B cell (primary cell): ENCODE measurements around the gene HSF4. TPM values are rescaled to one million over a fixed set of nuclear protein-coding genes. Genes with fewer than 3 reads are reported as not detected.

Experiments
- ATAC-seq: fragments of 200-7000 bp; cut with Tn5 transposase; one replicate; pipeline ENCODE4 v1.10.0; 2021; ENCODE audit warnings: low read depth, mild to moderate bottlenecking, moderate number of reproducible peaks, moderate library complexity
- CTCF ChIA-PET: fragments of 350-600 bp; sonication (Branson Sonifier 250); formaldehyde crosslinking; loops from one replicate; lab custom pipeline; 2021; ENCODE audit warnings: antibody characterized with exemption, inconsistent platforms; lab: Charles Lee
- POLR2A ChIA-PET: fragments of 350-600 bp; sonication (Branson Sonifier 250); formaldehyde crosslinking; loops from one replicate; lab custom pipeline; 2021; ENCODE audit warnings: antibody characterized with exemption; lab: Charles Lee
- DNase-seq: peaks from one replicate; pipeline ENCODE4 v3.0.0; 2013
- H2AFZ ChIP-seq: 2 replicates; pipeline ENCODE4 v1.6.1; 2012; ENCODE audit warnings: mild to moderate bottlenecking, low read depth, low read length; ENCODE audit not compliant: insufficient read depth, poor library complexity, severe bottlenecking
- H3K27ac ChIP-seq, 2 donors: 1 replicate in 1 of 2; 2 replicates in 1 of 2; pipeline ENCODE4 v1.5.1; 2012 to 2013; ENCODE audit warnings: low read length in 2 of 2, mild to moderate bottlenecking in 2 of 2, moderate library complexity in 1 of 2
- H3K27me3 ChIP-seq, 4 experiments: fragments of 200-600 bp in 1 of 4; sonication (generic) in 1 of 4; replicated peaks in 1 of 4; 1 replicate in 2 of 4; 2 replicates in 2 of 4; pipeline versions ENCODE4 v1.6.1 to v1.7.0; 2013 to 2016; ENCODE audit warnings: low read length in 3 of 4, mild to moderate bottlenecking in 2 of 4, mixed read lengths in 1 of 4, moderate library complexity in 1 of 4; ENCODE audit not compliant: insufficient read depth in 4 of 4, control insufficient read depth in 3 of 4; ENCODE audit errors: control extremely low read depth in 1 of 4
- H3K36me3 ChIP-seq, 2 experiments: replicated peaks in 1 of 2; 1 replicate in 1 of 2; 2 replicates in 1 of 2; pipeline versions ENCODE4 v1.6.1 to v1.7.1; 2013; ENCODE audit warnings: low read length in 1 of 2; ENCODE audit not compliant: insufficient read depth in 2 of 2, control insufficient read depth in 1 of 2; ENCODE audit errors: control extremely low read depth in 1 of 2, extremely low read depth in 1 of 2
- H3K4me1 ChIP-seq, 2 donors: fragments of 200-600 bp in 1 of 2; sonication (generic) in 1 of 2; 1 replicate in 1 of 2; 2 replicates in 1 of 2; pipeline versions ENCODE4 v1.5.1 to v1.6.1; 2013 to 2017; ENCODE audit warnings: low read length in 2 of 2; ENCODE audit not compliant: control insufficient read depth in 2 of 2, insufficient read depth in 2 of 2
- H3K4me2 ChIP-seq: replicated peaks from 2 replicates; pipeline ENCODE3; 2012; ENCODE audit warnings: mild to moderate bottlenecking, low read depth, low read length; ENCODE audit not compliant: poor library complexity, severe bottlenecking
- H3K4me3 ChIP-seq, 5 experiments: fragments of 200-600 bp in 1 of 5; sonication (generic) in 1 of 5; 1 replicate in 3 of 5; 2 replicates in 2 of 5; pipeline versions ENCODE4 v1.5.1 to v1.7.0; 2011 to 2016; ENCODE audit warnings: low read length in 4 of 5, mild to moderate bottlenecking in 4 of 5, low read depth in 2 of 5, control low read depth in 1 of 5, moderate library complexity in 1 of 5; ENCODE audit not compliant: insufficient read depth in 1 of 5; ENCODE audit errors: control extremely low read depth in 1 of 5, extremely low read depth in 1 of 5
- H3K79me2 ChIP-seq: fragments of 200-600 bp; sonication (generic); one replicate; pipeline ENCODE4 v1.6.0; 2016; ENCODE audit warnings: low read length; ENCODE audit not compliant: control insufficient read depth, insufficient read depth
- H3K9ac ChIP-seq: fragments of 200-600 bp; sonication (generic); 2 replicates; pipeline ENCODE4 v1.6.1; 2017; ENCODE audit warnings: mild to moderate bottlenecking, low read length, moderate library complexity
- H3K9me3 ChIP-seq, 3 donors: one replicate each; pipeline versions ENCODE4 v1.6.1 to v1.7.1; 2013; ENCODE audit warnings: low read length in 2 of 3; ENCODE audit not compliant: control insufficient read depth in 2 of 3, insufficient read depth in 1 of 3; ENCODE audit errors: control extremely low read depth in 1 of 3
- H4K20me1 ChIP-seq: 2 replicates; pipeline ENCODE4 v1.6.0; 2012; ENCODE audit warnings: mild to moderate bottlenecking, low read length; ENCODE audit not compliant: insufficient read depth, control insufficient read depth, poor library complexity, severe bottlenecking
- H3K27ac Mint-ChIP-seq: one replicate; pipeline ENCODE4 v1.8.0; 2021; ENCODE audit warnings: mixed read lengths
- H3K27me3 Mint-ChIP-seq: one replicate; pipeline ENCODE4 v1.8.0; 2021; ENCODE audit warnings: mixed read lengths
- H3K4me1 Mint-ChIP-seq: one replicate; pipeline ENCODE4 v1.8.0; 2021; ENCODE audit warnings: mixed read lengths
- H3K4me3 Mint-ChIP-seq: one replicate; pipeline ENCODE4 v1.8.0; 2021; ENCODE audit warnings: mixed read lengths
- H3K9me3 Mint-ChIP-seq: one replicate; pipeline ENCODE4 v1.8.0; 2022; ENCODE audit warnings: mixed read lengths; ENCODE audit not compliant: insufficient read depth
- CTCF ChIP-seq: fragments of 200-600 bp; IDR thresholded peaks from one replicate; pipeline ENCODE4 v1.8.0; 2022; ENCODE audit warnings: antibody characterized with exemption, mild to moderate bottlenecking
- EZH2 ChIP-seq: IDR thresholded peaks from 2 replicates; pipeline ENCODE4 v1.6.1; 2012; ENCODE audit warnings: borderline replicate concordance, low read depth, mild to moderate bottlenecking, moderate library complexity, low read length; ENCODE audit not compliant: insufficient read depth, poor library complexity, severe bottlenecking
- WGBS: methylation state at CpG from one replicate; pipeline ENCODE4 v1.1.5; 2013; ENCODE audit warnings: missing lambda C conversion rate; ENCODE audit not compliant: insufficient coverage; 5-methylcytosine and 5-hydroxymethylcytosine counted together
- intact Hi-C: fragments of 100-400 bp; cut with micrococcal nuclease; formaldehyde crosslinking; loops from one replicate; pipeline ENCODE4 v1.10.0; 2022
- polyA plus RNA-seq: library from polyadenylated mRNA; depleted of rRNA; stranded (reverse); fragments of >200 nt; gene quantifications from 2 replicates; pipeline ENCODE4 v1.2.3, GENCODE V29; 2012
- total RNA-seq, 2 donors: library from RNA; stranded (reverse); fragments of 120-200 nt in 1 of 2; gene quantifications; 1 replicate in 1 of 2; 2 replicates in 1 of 2; pipeline versions ENCODE4 v1.2.3 to v1.2.4, GENCODE V29; 2013 to 2022

The HSF4 gene
- total and polyA plus RNA-seq, 2 donors (not counting 1 experiment from before 2014, with no cell fraction given): 11.9 to 12.2 TPM

DNA sequence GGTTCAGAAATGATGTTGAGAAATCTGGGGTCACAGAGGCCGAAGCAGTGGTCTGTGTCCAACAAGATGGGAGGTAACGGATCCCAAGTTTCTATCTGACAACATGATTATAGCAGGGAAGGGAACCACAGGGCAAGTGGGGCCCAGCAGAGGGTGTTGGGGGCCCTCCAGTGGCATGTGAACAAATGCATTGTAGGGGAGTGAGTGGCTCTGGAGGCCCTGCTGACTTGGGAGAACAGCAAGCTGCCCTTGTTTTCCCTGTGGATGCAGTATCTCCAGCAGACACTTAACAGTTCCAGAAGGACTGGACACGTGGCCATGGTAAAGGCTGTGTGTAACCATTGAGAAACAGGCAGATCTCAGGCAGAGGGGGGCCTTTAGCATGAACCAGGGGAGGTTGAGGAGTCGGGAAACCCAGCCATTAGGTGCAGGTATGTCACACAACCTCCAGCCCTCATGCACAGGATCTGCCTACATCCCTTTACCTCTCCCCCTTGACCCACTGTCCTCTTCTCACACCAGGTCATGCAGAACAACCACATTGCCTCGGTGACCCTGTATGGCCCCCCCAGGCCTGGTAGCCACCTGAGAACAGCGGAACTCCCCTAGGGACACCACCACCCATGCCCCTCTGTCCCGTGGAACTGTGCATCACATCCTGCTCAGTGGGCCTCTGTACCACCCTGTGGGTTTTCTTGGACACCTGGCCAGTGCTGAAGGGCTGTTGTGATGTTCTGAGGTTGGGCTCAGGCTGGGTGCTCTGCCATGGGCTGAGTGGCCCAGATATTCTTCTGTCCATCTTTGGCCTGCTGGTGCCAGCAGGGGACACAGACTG, 17.8 kb upstream of the HSF4 start:
- peaks cover 20% of the 10 kb centered on the region for H3K27me3 Mint-ChIP-seq
- Histone ChIP-seq H3K4me3 (no peak overlapping the region), H3K9ac (no peak overlapping the region), H3K36me3 (peaks cover 0 to 58% of the 10 kb centered on the region in 2 experiments), H3K27me3 (peaks cover 0 to 27% (median 10%) of the 10 kb centered on the region in 4 experiments), H3K4me1 (peaks cover 10 to 14% of the 10 kb centered on the region in 2 donors), H3K9me3 (peaks cover 0 to 19% (median 0%) of the 10 kb centered on the region in 3 donors), H3K27ac (no peak overlapping the region), H2AFZ (no peak overlapping the region), H3K4me2 (no peak overlapping the region), H3K79me2 (no peaks in the 10 kb centered on the region), H4K20me1 (no peaks in the 10 kb centered on the region)
- CTCF ChIA-PET: interaction anchor here (0.6 kb wide), 1 partner anchor 27 kb away, joined by 3 read pairs; no protein-coding TSS in a partner anchor
- no peak for DNase-seq
- H3K9me3 Mint-ChIP-seq: no peaks in the 10 kb centered on the region
- no peak for ATAC-seq
- no peak overlapping the region for H3K27ac Mint-ChIP-seq
- TF ChIP-seq EZH2 (no peak), CTCF (no peak)
- 90% methylated on average over 5 of the region's 7 CpGs for WGBS
- H3K4me3 Mint-ChIP-seq: no peak overlapping the region
- intact Hi-C loops: no loop called here
- POLR2A ChIA-PET: no interaction called here
- peaks cover 12% of the 10 kb centered on the region for H3K4me1 Mint-ChIP-seq
